Measurements from ENCODE around the gene RSPO4. TPM values are rescaled to one million over a fixed set of nuclear protein-coding genes. Genes with fewer than 3 reads are reported as not detected.

RSPO4 gene
- total RNA-seq, 2 experiments from 2014 or later, result 0.14 to 0.25 TPM

- peaks cover 31% of the 10 kb centered on the region for H3K27me3 Mint-ChIP-seq
- no peak overlapping the region for H3K27ac Mint-ChIP-seq
Measured at GRCh38 chr20:997486-997885, 4.6 kb downstream of the RSPO4 start.

DNA sequence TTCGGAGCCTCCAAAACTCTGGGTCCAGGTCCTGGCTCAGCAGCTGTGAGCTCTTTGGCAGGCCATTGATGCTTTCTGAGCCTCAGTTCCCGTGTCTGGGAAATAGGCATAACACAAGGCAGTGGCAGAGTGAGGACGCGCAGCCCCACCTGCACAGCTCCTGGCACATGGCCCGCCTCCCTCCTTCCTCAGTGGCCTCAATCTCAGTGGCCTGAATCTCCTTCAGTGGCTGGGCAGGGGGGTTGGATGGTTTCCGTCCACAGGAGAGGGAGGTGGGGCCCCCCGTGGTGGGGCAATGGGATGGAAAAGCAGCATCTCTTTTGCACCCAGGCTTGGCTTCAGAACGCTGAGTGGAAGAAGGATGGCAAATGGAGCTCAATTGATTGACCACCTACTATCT lies 5.1 kb downstream of the RSPO4 start:
- Mint-ChIP-seq H3K4me3 (no peak overlapping the region), H3K36me3 (ENCODE audit: low read depth) (no peaks in the 10 kb centered on the region), H3K9me3 (no peaks in the 10 kb centered on the region), H3K27me3 (peaks cover 29% of the 10 kb centered on the region), H3K4me1 (ENCODE audit: low read depth) (no peaks in the 10 kb centered on the region), H3K27ac (no peak overlapping the region)
- intact Hi-C loops (cut with DNase I, micrococcal nuclease), result no loop called here
- ATAC-seq (ENCODE audit: poor library complexity) (no peak), DNase-seq (no peak)
- Histone ChIP-seq H3K4me3 (ENCODE audit: low read length) (no peak overlapping the region), H3K27ac (ENCODE audit: low read depth in 1 of 2, low read length in 2 of 2) (no peak overlapping the region), H3K4me1 (ENCODE audit: insufficient read depth, low read length) (no peaks in the 10 kb centered on the region), H3K9me3 (ENCODE audit: control insufficient read depth in 1 of 2, insufficient read depth in 1 of 2, low read length in 2 of 2) (no peaks in the 10 kb centered on the region), H3K27me3 (ENCODE audit: control insufficient read depth in 1 of 2, insufficient read depth in 2 of 2, low read length in 2 of 2) (peaks cover 17 to 26% of the 10 kb centered on the region in 2 experiments), H3K36me3 (ENCODE audit: insufficient read depth, low read length) (no peaks in the 10 kb centered on the region)
- ChIA-PET POLR2A (no interaction called here), CTCF (no interaction called here)
- TF ChIP-seq, protein P1, sequence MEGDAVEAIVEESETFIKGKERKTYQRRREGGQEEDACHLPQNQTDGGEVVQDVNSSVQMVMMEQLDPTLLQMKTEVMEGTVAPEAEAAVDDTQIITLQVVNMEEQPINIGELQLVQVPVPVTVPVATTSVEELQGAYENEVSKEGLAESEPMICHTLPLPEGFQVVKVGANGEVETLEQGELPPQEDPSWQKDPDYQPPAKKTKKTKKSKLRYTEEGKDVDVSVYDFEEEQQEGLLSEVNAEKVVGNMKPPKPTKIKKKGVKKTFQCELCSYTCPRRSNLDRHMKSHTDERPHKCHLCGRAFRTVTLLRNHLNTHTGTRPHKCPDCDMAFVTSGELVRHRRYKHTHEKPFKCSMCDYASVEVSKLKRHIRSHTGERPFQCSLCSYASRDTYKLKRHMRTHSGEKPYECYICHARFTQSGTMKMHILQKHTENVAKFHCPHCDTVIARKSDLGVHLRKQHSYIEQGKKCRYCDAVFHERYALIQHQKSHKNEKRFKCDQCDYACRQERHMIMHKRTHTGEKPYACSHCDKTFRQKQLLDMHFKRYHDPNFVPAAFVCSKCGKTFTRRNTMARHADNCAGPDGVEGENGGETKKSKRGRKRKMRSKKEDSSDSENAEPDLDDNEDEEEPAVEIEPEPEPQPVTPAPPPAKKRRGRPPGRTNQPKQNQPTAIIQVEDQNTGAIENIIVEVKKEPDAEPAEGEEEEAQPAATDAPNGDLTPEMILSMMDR (IDR thresholded peaks at IDR 0.05), result no peak

More at GRCh38 chr20:997486-997885, 4.6 kb downstream of the RSPO4 start:
- ChIA-PET CTCF (no interaction called here), POLR2A (no interaction called here)
- ATAC-seq (ENCODE audit: poor library complexity) (no peak), DNase-seq (no peak)
- Mint-ChIP-seq H3K4me3 (no peak overlapping the region), H3K36me3 (ENCODE audit: low read depth) (no peaks in the 10 kb centered on the region), H3K4me1 (ENCODE audit: low read depth) (no peaks in the 10 kb centered on the region), H3K9me3 (no peaks in the 10 kb centered on the region)
- H3K9me3 ChIP-seq (ENCODE audit: control insufficient read depth in 1 of 2, insufficient read depth in 1 of 2, low read length in 2 of 2), result no peaks in the 10 kb centered on the region
- H3K4me3 ChIP-seq (ENCODE audit: low read length), result no peak overlapping the region
- H3K27me3 ChIP-seq (ENCODE audit: control insufficient read depth in 1 of 2, insufficient read depth in 2 of 2, low read length in 2 of 2), result peaks cover 18 to 26% of the 10 kb centered on the region in 2 experiments
- no peak overlapping the region for H3K27ac ChIP-seq (ENCODE audit: low read depth in 1 of 2, low read length in 2 of 2)
- intact Hi-C loops (cut with DNase I, micrococcal nuclease), result no loop called here
- no peaks in the 10 kb centered on the region for H3K4me1 ChIP-seq (ENCODE audit: insufficient read depth, low read length)
- no peaks in the 10 kb centered on the region for H3K36me3 ChIP-seq (ENCODE audit: insufficient read depth, low read length)
- TF ChIP-seq, protein P1 (IDR thresholded peaks at IDR 0.05), result no peak

GRCh38 chr20:995170-995569 lies 6.9 kb downstream of the RSPO4 start:
- POLR2A ChIA-PET, result no interaction called here
- no peaks in the 10 kb centered on the region for H3K9me3 ChIP-seq (ENCODE audit: control insufficient read depth in 1 of 2, insufficient read depth in 1 of 2, low read length in 2 of 2)
- no peak overlapping the region for H3K27ac Mint-ChIP-seq
- CTCF ChIA-PET, result no interaction called here
- H3K4me1 ChIP-seq (ENCODE audit: insufficient read depth, low read length), result no peaks in the 10 kb centered on the region
- H3K4me3 ChIP-seq (ENCODE audit: low read length), result no peak overlapping the region
- TF ChIP-seq, protein P1 (IDR thresholded peaks at IDR 0.05), result no peak
- ATAC-seq (ENCODE audit: poor library complexity) (no peak), DNase-seq (no peak)
- no peaks in the 10 kb centered on the region for H3K36me3 ChIP-seq (ENCODE audit: insufficient read depth, low read length)
- H3K4me3 Mint-ChIP-seq, result no peak overlapping the region
- no peaks in the 10 kb centered on the region for H3K9me3 Mint-ChIP-seq
- H3K4me1 Mint-ChIP-seq (ENCODE audit: low read depth), result no peaks in the 10 kb centered on the region
- no peaks in the 10 kb centered on the region for H3K36me3 Mint-ChIP-seq (ENCODE audit: low read depth)
- H3K27ac ChIP-seq (ENCODE audit: low read depth in 1 of 2, low read length in 2 of 2), result no peak overlapping the region
- peaks cover 11 to 16% of the 10 kb centered on the region in 2 experiments for H3K27me3 ChIP-seq (ENCODE audit: control insufficient read depth in 1 of 2, insufficient read depth in 2 of 2, low read length in 2 of 2)
- H3K27me3 Mint-ChIP-seq, result peaks cover 19% of the 10 kb centered on the region
- intact Hi-C loops (cut with DNase I, micrococcal nuclease), result no loop called here
